ENCODE measurements around the gene PPP2R2B.

Gene PPP2R2B

DNA sequence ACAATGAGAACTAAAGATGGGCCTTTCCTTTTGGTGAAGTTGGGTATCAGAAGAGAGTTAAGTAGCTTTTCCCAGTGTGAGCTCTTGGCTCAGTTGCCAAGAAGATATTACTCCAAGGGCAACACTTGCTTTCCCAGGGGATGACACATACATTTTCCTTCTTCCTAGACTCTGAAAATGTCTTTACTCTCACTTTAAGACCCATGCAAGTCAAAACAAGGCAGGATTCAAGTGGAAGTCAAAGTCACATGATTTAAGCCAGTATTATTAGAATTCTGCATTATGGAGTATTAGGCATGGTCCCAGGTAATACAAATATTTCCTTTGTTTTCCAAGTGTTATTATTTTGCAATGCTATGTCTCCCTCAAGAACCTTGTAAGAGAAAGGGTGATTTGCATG, 175.1 kb downstream of the PPP2R2B start:
- DNase-seq (ENCODE audit: low read depth) = peak; percentile 2
- no peak for TF ChIP-seq CTCF (IDR thresholded peaks at IDR 0.05; ENCODE audit: control insufficient read depth, insufficient read depth, low read depth, low read length, missing control alignments)
- no peak overlapping the region for H3K4me3 ChIP-seq (ENCODE audit: control insufficient read depth, low read depth, low read length)

DNA sequence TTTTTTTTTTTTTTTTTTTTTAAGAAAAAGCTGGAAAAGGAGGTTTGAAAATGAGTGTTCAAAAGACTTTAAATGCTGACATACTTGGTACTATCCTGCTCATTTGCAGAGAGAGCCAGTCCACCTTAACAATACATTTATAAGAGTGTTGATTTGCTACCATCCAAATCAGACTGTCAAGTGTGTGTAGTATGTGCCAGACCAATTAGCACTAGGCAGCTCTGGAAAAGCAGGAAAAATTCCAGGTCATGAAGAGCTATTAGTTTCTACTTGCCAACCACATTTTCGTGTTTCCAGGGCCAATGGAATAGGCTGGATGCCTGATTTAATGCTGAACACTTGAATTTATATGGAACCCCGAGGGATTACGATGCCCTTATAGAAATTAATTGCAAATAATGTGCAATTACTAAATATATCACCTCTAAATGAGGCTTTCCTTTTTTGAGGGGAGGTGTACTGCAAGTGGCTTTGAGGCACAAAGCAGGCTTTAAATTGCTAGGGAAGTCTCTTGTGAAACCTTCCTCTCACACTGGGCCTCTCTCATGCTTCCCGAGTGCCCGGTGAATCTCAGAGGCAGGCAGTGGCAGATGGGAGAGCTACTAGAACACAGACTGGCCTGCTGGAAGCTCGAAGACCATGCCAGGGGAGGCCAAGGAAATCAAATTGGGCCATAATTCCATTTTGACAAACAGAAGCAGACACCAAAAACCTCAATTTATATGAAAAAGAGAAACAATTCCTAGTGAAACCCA, 178.7 kb downstream of the PPP2R2B start:
- TF ChIP-seq CTCF (IDR thresholded peaks at IDR 0.05; ENCODE audit: control insufficient read depth, insufficient read depth, low read depth, low read length, missing control alignments) = no peak
- no peak for DNase-seq (ENCODE audit: low read depth)
- no peak overlapping the region for H3K4me3 ChIP-seq (ENCODE audit: control insufficient read depth, low read depth, low read length)

DNA sequence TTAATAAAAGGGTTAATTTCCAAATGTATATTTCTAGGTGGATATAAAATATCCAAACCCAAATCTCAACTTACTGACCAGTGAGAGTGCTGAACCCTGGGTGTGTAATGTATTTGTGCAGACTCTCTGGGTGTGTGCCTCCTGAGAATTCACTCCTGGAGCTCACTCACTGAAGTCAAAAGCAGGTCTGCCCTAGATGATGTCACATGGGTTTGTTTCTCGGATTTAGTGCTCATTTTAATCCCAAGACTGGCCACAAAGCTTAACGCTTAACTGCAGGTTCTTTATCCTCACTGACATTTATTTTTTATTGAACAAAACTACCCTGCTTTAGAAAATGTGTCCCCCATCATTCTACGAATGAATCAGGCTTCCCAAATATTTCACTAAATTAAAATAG, 179.4 kb downstream of the PPP2R2B start:
- DNase-seq (ENCODE audit: low read depth) = no peak
- no peak for TF ChIP-seq CTCF (IDR thresholded peaks at IDR 0.05; ENCODE audit: control insufficient read depth, insufficient read depth, low read depth, low read length, missing control alignments)
- no peak overlapping the region for H3K4me3 ChIP-seq (ENCODE audit: control insufficient read depth, low read depth, low read length)

DNA sequence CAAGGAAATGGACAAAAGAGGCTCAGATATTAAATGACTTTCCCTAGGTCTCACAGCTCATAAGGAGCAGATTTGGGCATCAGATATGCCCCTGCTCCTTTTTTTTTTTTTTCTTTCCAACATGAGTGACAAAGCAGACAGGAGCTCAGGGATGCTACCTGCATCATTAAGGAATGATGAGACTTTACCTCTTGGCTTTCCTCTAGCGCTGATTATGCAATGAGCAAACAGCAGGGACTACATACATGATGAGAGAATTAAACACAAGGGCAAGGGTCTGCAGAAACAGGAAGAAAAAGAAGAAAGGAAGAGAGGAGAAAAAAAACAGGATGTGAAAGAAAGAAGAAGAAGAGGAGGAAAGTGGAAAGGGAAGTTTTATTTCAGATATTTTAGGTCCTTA, 179.9 kb downstream of the PPP2R2B start:
- no peak overlapping the region for H3K4me3 ChIP-seq (ENCODE audit: control insufficient read depth, low read depth, low read length)
- TF ChIP-seq CTCF (IDR thresholded peaks at IDR 0.05; ENCODE audit: control insufficient read depth, insufficient read depth, low read depth, low read length, missing control alignments) = no peak
- no peak for DNase-seq (ENCODE audit: low read depth)

GRCh38 chr5:146697211-146697610, 181.3 kb downstream of the PPP2R2B start:
- H3K4me3 ChIP-seq (ENCODE audit: control insufficient read depth, low read depth, low read length) = no peak overlapping the region
- TF ChIP-seq CTCF (IDR thresholded peaks at IDR 0.05; ENCODE audit: control insufficient read depth, insufficient read depth, low read depth, low read length, missing control alignments) = no peak
- no peak for DNase-seq (ENCODE audit: low read depth)

GRCh38 chr5:146695646-146696045, 182.9 kb downstream of the PPP2R2B start:
- DNase-seq (ENCODE audit: low read depth) = no peak
- no peak overlapping the region for H3K4me3 ChIP-seq (ENCODE audit: control insufficient read depth, low read depth, low read length)
- no peak for TF ChIP-seq CTCF (IDR thresholded peaks at IDR 0.05; ENCODE audit: control insufficient read depth, insufficient read depth, low read depth, low read length, missing control alignments)

All from AG09309 (cell line).